GM18505 (cell line): ENCODE data around the gene HOXA13.

ENCODE experiments used
- ATAC-seq: cut with Tn5 transposase; IDR thresholded peaks from one replicate; pipeline ENCODE4 v1.9.1; 2021; ENCODE audit not compliant: unreplicated experiment
- POLR2A ChIP-seq: IDR thresholded peaks from 4 replicates; pipeline ENCODE4 v1.6.1; 2011; ENCODE audit warnings: borderline replicate concordance; ENCODE audit not compliant: insufficient read depth, insufficient read length; ENCODE audit errors: extremely low read depth

Gene HOXA13

DNA sequence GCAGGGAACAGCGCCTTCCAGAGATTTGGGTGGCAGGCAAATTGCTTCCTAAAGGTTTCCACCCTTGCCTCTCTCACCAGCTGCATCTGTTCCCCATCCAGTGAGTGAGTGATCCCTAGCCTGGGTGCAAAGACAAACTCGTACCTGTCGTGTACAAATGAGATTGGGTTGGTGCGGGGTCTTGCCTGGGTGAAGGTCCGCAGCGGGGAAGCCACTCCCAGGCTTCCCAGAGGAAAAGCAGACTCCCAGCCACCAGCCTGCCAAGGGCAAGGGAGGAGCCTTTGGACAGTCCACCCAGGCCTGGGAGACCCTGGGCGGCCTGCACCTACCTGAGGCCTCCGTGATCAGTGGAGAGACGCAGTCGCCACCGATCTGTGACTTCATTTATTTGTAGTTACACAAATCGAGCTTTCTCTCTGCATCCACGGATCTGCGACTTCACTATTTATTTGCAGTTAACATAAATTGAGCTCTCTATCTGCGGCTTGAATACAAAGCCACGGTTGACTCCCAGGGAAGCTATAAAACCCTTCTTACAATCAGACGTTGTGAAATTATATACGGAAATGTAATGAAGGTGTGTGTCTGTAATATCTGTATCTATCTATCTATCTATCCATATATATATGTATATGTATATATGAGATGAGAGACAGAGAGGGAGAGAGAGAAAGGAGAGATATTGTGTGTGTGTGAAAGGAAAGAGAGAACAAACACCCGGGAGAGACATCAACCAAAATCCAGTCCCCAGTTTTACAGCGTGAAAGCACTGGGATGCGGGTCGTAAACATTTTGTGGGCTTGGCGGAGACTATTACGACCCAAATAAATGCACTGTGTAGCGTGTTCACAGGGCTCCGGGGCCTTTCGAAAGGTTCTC, 40.4 kb downstream of the HOXA13 start:
- TF ChIP-seq POLR2A, result no peak
- ATAC-seq, result no peak

DNA sequence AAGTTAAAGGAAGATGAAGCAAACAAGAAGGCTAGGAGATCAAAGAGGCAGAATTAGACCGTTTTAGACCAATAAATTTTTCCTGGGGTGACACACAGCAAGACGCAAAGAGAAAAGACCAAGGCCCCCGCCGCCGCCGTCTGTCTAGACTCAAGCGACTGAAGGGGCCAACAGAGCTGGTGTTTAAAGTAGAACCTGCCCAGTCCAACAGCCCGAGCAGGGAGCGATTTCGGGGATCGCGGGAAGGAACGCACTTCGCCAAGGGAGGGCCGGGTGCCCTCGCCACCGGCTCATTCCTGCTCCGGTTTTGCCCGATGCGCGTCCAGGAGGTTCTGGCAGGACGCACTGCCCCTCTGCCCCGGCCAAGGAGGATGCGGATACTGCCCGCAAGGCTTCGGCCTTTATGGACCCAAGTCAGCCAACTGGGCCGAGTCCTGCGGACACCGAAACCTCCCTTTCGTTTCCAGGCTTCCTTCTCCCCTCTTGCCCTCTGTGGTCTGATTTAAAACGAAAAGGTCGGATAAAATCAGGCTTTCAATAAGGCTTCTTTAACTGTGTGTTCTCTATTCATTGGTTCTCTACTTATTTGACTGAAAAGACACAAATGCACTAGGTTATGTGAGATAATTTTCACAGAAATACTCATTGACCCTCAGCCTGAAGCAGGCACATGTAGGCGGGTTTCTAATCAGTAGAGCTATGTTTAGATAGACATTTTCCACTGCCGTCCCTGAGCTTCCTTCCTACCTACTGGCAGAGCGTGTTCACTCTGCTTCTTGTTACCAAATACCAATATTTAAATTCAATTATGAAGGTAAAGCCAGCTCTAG, 41.2 kb downstream of the HOXA13 start:
- TF ChIP-seq POLR2A, result no peak
- ATAC-seq, result no peak

DNA sequence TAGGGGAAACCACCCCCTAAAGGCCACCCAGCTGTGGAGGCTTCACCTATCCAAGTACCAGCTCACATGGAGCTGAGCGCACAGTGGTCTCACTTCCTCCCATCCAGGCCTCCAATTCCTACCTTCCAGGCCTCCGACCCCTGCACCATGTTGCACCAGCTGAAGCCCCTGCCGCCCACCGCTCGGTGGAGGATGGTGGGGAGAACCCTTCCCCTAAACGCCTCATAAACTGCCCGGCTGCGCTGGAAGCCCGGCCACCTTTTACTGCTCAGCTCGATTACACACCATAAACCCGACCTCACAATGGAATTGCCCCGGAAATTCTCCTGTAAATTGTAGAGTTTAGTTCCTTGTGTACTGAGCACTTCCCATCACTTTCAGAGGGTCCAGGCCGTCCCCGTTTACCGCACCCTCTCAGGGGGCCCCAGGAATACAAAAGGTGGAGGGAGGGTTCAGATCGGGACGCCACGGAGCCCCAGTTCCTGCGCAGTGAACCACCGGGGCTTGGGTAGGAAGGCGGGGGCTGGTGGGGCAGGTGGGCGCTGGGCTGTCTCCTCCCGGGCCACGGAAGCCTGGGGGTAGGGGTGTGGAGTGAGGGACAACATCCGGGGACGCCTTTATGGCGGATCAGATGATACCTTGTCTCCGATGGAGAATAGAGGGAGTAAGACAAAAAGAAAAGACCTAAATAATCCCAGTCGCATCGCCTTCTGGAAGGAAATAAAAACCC, 42.0 kb downstream of the HOXA13 start:
- no peak for ATAC-seq
- TF ChIP-seq POLR2A, result no peak

DNA sequence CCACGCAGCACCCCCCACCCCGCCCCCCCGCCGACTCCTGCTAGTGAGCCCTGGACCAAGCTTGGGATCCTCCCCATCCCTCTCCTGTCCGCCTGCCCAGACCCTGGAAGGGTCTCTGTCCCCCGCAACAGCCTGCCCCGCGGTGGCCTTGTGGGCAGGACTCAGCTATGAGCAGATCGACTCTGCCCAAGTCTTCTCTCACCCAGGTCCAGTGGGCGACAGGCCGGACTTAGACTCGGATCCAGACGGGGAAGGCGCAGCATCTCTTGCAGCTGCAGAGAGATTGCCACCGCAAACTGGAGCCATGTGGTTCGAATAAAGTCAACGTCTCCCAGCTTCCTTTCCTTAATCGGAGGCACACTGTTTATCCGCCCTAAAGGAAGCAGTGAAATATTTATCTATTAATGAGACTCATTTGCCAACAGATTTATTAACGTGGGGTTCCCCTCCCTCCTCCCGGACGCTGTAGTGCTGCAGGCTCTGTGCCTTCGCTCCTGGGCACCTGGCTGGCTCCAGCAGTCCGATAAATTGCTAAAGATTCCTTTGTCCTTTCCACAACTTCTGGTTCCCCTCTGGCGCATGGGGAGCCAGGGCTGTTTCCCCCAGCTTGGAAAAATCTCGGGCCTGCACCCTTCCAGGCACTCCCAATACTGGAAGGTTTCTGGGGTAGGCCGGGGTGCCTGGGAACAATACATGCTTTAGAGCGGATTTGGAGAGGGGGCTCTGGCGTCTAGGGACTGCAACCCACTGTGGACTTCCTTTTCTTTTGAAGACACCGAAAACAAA, 42.8 kb downstream of the HOXA13 start:
- no peak for ATAC-seq

DNA sequence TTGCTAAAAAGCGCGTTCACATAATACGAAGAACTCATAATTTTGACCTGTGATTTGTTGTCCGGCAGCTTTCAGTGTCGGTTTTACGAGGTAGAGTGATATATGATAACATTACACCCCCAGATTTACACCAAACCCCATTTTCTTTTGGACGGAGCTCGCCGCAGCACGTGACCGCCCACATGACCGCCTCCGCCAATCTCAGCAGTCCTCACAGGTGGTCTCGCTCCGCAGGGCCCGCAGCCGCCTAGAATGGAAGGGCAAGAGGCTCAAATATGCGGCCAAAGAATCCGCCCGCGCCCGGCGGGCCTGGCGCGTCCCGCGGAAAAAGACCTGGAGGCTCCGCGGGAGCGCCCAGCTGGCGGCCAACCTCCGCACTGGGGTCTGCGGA, 43.4 kb downstream of the HOXA13 start, which contains the start of gene HOXA7:
TSS of gene HOXA7 (minus strand) at position 168 of the 391 bp plus-strand sequence. CDS start at position 38, 130 bp downstream.
- TF ChIP-seq POLR2A, result no peak
- no peak for ATAC-seq

More for the DNA sequence above, 42.8 kb downstream of the HOXA13 start:
- TF ChIP-seq POLR2A, result no peak

DNA sequence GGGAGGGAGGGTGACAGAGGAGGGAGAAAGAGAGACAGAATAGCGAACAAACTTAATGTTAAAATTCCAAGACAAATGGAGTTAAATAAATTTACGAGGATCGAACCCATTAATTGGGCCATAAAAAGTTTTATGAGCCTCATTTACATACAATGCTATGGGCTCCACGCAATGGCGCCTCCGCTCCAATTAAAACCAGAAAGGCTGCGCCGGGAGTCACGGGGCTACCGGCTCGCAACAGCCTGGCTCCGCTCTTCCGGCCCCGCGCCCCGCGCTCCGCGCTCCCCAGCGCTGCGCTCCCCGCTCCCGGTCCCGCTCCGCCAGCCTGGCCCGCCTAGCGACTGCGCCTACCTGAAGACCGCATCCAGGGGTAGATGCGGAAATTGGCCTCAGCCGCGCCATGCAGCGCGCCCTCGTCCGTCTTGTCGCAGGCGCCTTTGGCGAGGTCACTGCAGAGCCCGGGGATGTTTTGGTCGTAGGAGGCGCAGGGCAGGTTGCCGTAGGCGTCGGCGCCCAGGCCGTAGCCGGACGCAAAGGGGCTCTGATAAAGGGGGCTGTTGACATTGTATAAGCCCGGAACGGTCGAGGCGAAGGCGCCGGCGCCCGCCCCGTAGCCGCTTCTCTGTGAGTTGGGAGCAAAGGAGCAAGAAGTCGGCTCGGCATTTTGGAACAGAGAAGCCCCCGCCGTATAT, 43.9 kb downstream of the HOXA13 start:
- ATAC-seq, result no peak

DNA sequence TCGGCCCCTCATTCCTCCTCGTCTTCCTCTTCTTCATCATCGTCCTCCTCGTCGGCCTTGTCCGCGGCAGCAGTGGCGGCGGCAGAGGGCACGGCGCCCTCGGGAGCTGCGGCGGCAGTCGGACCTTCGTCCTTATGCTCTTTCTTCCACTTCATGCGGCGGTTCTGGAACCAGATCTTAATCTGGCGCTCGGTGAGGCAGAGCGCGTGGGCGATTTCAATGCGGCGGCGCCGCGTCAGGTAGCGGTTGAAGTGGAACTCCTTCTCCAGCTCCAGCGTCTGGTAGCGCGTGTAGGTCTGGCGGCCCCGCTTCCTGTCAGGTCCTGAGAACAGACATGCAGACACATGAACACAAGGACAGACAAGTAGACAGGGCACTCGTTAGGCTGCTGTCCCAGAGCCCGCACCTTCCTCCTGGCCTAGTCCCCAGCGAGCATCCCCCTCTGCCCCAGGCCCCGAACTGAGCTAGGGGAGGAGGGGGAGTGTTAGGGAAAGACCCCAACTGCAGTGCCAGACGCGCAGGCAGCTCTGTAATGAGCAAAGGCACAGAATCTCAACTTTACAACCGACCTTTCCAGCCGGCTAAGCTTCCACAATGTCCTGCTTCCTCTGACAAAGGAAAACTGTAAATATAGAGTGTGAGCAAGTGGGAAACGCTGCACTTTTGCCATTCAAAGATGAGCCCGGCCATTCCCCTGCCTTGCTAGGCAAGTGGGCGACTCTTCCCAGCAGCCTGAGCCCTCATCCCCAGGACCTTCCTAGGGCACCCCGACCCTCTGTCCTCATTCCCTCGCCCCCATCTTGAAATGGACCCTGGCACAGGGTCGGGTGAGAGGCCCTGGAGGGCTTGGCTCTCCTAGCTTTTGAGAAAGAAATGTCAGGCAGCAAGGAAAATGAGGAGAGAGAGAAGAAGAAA, 44.7 kb downstream of the HOXA13 start:
- no peak for ATAC-seq
- TF ChIP-seq POLR2A, result no peak

More for the DNA sequence above, 43.9 kb downstream of the HOXA13 start:
- no peak for TF ChIP-seq POLR2A

DNA sequence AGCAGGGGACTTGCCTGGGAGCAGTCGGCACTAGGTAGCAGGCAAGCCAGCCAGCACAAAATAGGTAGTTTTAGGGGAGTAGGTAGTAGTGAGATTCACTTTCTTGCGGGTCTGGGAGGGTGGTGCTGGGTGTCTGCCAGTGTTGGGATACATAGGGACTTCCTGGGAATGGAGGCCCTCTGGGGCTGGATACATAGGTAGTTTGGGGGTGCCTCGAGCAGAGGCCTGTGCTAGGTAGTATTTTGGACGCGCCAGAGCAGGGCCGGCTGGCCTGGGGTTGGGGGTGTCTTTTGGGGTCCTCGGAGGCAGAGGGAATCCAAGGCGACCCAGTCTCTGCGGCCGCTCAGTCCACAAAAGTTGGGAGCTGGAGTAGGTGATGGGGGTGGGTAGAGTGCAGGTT, 45.5 kb downstream of the HOXA13 start:
- no peak for TF ChIP-seq POLR2A
- no peak for ATAC-seq

DNA sequence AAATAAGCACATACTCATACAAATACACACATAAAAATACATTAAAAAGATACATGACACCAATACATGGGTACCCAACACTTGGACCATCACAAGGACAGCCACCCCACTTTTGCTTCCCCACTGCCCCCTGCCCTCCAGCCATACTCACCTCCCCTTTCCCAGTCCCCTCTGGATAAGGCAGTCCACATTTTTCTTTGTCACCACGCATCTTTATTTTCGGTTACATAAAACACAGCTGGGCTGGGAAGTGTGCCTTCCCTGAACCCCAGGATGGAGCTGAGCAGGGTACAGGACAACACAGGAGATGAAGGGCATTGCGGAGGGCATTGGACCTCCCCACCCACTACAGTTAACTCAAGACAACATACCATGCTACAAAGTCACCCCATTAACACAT, 46.4 kb downstream of the HOXA13 start:
- ATAC-seq, result no peak
- no peak for TF ChIP-seq POLR2A

DNA sequence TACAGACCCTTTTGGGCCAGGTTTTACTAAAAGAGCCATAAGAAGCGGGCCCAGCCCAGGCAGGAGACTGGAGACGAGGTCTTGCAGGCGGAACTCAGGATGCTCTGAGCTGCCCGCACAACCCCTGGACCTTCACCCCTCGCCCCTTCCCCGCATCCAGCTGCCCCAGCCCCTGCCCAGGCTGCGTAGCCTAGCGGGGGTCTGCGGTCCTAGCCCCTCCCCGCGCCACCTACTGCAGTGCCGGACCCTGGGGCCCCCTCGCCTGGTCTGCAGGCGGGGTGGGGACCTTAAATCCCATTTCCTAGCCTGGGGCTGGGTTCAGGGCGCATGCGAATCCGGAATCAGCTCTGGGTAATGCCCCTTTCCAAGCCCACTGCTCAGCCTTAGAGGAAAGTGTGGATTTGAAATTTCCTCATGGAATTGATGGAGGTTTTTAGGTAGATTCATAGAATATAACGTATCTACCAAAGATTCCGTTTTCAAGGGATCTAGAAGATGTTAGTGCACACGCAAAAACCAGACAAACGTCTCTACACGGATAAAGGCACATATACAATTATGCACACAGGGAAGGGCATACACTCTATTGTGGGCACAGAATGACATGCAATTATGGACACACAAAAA, 47.0 kb downstream of the HOXA13 start:
- no peak for TF ChIP-seq POLR2A
- ATAC-seq, result no peak
